Putamen (tissue), 1 donor: ENCODE data around the gene MAGEA4.
"Not testable (repeated sequence)": the region's sequence is repeated elsewhere in the genome, so short reads cannot be mapped to it uniquely, and the experiment has no call there.

Source experiments
- DNase-seq: peaks from one replicate; pipeline ENCODE4 v3.0.0-alpha.2; 2016; ENCODE audit warnings: low spot score

Gene MAGEA4

GRCh38 chrX:151912780-151913179, at the start of gene MAGEA4:
TSS of gene MAGEA4 (plus strand) at chrX:151912889. CDS start at chrX:151923665, 10,776 bp downstream.
- no peak for DNase-seq

GRCh38 chrX:151870602-151871001, 42.1 kb upstream of the MAGEA4 start:
- no peak for DNase-seq

- DNase-seq, result no peak
Observed at GRCh38 chrX:151871244-151871643, 41.4 kb upstream of the MAGEA4 start.

- DNase-seq, result no peak
Observed at GRCh38 chrX:151873096-151873495, 39.6 kb upstream of the MAGEA4 start.

GRCh38 chrX:151875270-151876026, 37.2 kb upstream of the MAGEA4 start:
- DNase-seq, result no peak

- DNase-seq, result no peak
Observed at GRCh38 chrX:151878574-151878973, 34.1 kb upstream of the MAGEA4 start.

- DNase-seq, result no peak
Observed at GRCh38 chrX:151879856-151880255, 32.8 kb upstream of the MAGEA4 start.

- no peak for DNase-seq
Observed at GRCh38 chrX:151880895-151881294, 31.8 kb upstream of the MAGEA4 start.

- DNase-seq, result no peak
Observed at GRCh38 chrX:151889421-151889820, 23.3 kb upstream of the MAGEA4 start.

GRCh38 chrX:151896734-151897474, 15.8 kb upstream of the MAGEA4 start:
- DNase-seq, result no peak

GRCh38 chrX:151899622-151900021, 13.1 kb upstream of the MAGEA4 start:
- no peak for DNase-seq

- no peak for DNase-seq
Observed at GRCh38 chrX:151901826-151902225, 10.9 kb upstream of the MAGEA4 start.

- DNase-seq, result no peak
Observed at GRCh38 chrX:151902813-151903591, 9.7 kb upstream of the MAGEA4 start.

- DNase-seq, result no peak
Observed at GRCh38 chrX:151904989-151905388, 7.7 kb upstream of the MAGEA4 start.

- no peak for DNase-seq
Observed at GRCh38 chrX:151912221-151912620, 468 bp upstream of the MAGEA4 start.

- not testable (repeated sequence) for DNase-seq
Observed at GRCh38 chrX:151918736-151919135, 6.0 kb downstream of the MAGEA4 start.

GRCh38 chrX:151919610-151920009, 6.9 kb downstream of the MAGEA4 start:
- no peak for DNase-seq

- no peak for DNase-seq
Observed at GRCh38 chrX:151920101-151920500, 7.4 kb downstream of the MAGEA4 start.

- DNase-seq, result no peak
Observed at GRCh38 chrX:151920530-151920929, 7.8 kb downstream of the MAGEA4 start.

- no peak for DNase-seq
Observed at GRCh38 chrX:151921292-151921691, 8.6 kb downstream of the MAGEA4 start.

- DNase-seq, result no peak
Observed at GRCh38 chrX:151921866-151922265, 9.2 kb downstream of the MAGEA4 start.

- no peak for DNase-seq
Observed at GRCh38 chrX:151922692-151923091, 10.0 kb downstream of the MAGEA4 start.

- DNase-seq, result no peak
Observed at GRCh38 chrX:151923648-151924047, 11.0 kb downstream of the MAGEA4 start.
